ENCODE data around the gene ARID3C.
A peak's percentile ranks its signal among the peaks of the same experiment; 100 is the strongest.

GRCh38 chr9:34675048-34675714, 46.3 kb upstream of the ARID3C start:
- TF ChIP-seq CTCF (conservative IDR thresholded peaks at IDR 0.05 in 1 of 2, IDR thresholded peaks at IDR 0.05 in 1 of 2; ENCODE audit: low read depth in 1 of 2, low read length in 2 of 2) (peak; percentile 79 to 84), EZH2 (IDR thresholded peaks at IDR 0.05; ENCODE audit: low read length, missing control alignments) (no peak)
